ENCODE data around the gene PHB1. TPM values are rescaled to one million over a fixed set of nuclear protein-coding genes. Genes with fewer than 3 reads are reported as not detected.
A peak's percentile ranks its signal among the peaks of the same experiment; 100 is the strongest.

Gene PHB1
- total RNA-seq, 2 donors from 2014 or later = 229 to 233 TPM

DNA sequence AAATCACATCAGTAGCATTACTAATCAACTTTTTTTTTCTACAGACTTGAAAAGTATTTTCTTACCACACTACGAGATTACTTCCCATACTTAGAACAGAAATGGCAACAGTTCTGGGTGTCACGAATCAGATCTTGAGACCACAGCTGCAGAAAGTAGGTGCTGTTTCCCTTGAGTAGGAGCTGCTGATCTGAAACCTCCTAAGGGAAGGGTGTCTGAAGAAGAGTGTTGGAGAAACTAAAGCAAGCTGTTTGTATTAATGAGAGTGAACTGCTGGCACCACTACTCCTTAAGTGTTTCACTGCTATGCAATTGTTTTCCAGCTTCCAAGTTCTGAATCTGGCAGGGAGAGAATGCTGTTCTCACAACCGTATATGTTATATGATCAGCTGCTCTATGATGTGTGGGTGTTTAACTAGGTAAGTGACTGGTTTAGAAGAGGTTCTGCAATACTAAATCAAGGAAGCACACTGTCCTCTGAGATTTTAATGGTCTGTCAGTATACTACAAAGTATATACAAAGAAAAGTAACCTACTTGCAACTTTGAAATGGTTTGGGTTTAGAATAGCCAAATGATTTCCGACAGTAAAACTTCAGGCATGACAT lies 55.9 kb downstream of the PHB1 start:
- DNase-seq (ENCODE audit: low spot score) (no peak), ATAC-seq (no peak)
- no peaks in the 10 kb centered on the region for H3K9me3 Mint-ChIP-seq
- no peaks in the 10 kb centered on the region for H3K27me3 Mint-ChIP-seq
- H3K27ac Mint-ChIP-seq = peak overlapping the region; percentile 84 to 90
- peak overlapping the region; percentile 92 for H3K4me3 Mint-ChIP-seq
- H3K4me1 Mint-ChIP-seq (ENCODE audit: low read depth in 2 of 2) = peaks cover 41 to 49% of the 10 kb centered on the region in 2 donors
- no peaks in the 10 kb centered on the region for H3K36me3 Mint-ChIP-seq

- Mint-ChIP-seq H3K27ac (peak overlapping the region; percentile 84 to 90), H3K4me1 (ENCODE audit: low read depth in 2 of 2) (peaks cover 49 to 56% of the 10 kb centered on the region in 2 donors)
- ATAC-seq = no peak
Observed at GRCh38 chr17:49357516-49357915, 57.2 kb downstream of the PHB1 start.

GRCh38 chr17:49356320-49356719 lies 58.4 kb downstream of the PHB1 start:
- Mint-ChIP-seq H3K4me1 (ENCODE audit: low read depth in 2 of 2) (peaks cover 47 to 54% of the 10 kb centered on the region in 2 donors), H3K27ac (peak overlapping the region in 1 of 2 donors; percentile 43), H3K27me3 (no peaks in the 10 kb centered on the region), H3K36me3 (no peaks in the 10 kb centered on the region), H3K4me3 (no peak overlapping the region), H3K9me3 (no peaks in the 10 kb centered on the region)
- DNase-seq (ENCODE audit: low spot score) (no peak), ATAC-seq (no peak)

More at GRCh38 chr17:49357516-49357915, 57.2 kb downstream of the PHB1 start:
- no peaks in the 10 kb centered on the region for H3K27me3 Mint-ChIP-seq
- no peaks in the 10 kb centered on the region for H3K36me3 Mint-ChIP-seq
- no peak for DNase-seq (ENCODE audit: low spot score)
- H3K4me3 Mint-ChIP-seq = peak overlapping the region; percentile 92
- no peaks in the 10 kb centered on the region for H3K9me3 Mint-ChIP-seq

Other genes starting within 250 kb of the PHB1 start
- 10 to 100 TPM; 15.3 to 19.6 TPM for gene GNGT2, start 204.3 kb downstream of the PHB1 start, total RNA-seq
- 10 to 100 TPM; 26.9 to 54.1 TPM for gene ABI3, start 204.2 kb downstream of the PHB1 start, total RNA-seq
- gene PHOSPHO1, start 184.1 kb downstream of the PHB1 start, total RNA-seq = not detected
- 10 to 100 TPM; 20.1 to 22.3 TPM for gene ZNF652, start 52.6 kb downstream of the PHB1 start, total RNA-seq
- under 1 TPM in 1 of 2 donors, not detected in 1; 0.26 TPM for gene NGFR, start 80.4 kb upstream of the PHB1 start, total RNA-seq
- gene NXPH3, start 161.0 kb upstream of the PHB1 start, total RNA-seq = not detected

Data from natural killer cell treated with Interleukin-12 subunit alpha and Interleukin-12 subunit beta and Interleukin-15 and Interleukin-18, amount 100 ng/mL, for 72 hours (primary cell).